ENCODE results near the gene MMP15. TPM values are rescaled to one million over a fixed set of nuclear protein-coding genes. Genes with fewer than 3 reads are reported as not detected.

MMP15 gene
- total and polyA plus RNA-seq, 2 of the 4 experiments (the other 2 are of a cell fraction), result 0.18 to 0.56 TPM

- no peak overlapping the region for H4K8ac ChIP-seq (ENCODE audit: low read depth in 2 of 2, low read length in 2 of 2)
- no TSS peak for BruUV-seq (replicated peaks)
- no CpG with 5 or more reads among the region's 3 CpGs for WGBS, 2 experiments (ENCODE audit: extremely low coverage in 2 of 2, insufficient read length in 1 of 2)
- no peak overlapping the region for H3K14ac ChIP-seq (replicated peaks; ENCODE audit: low read depth, low read length)
- in situ Hi-C loops (cut with MboI; ENCODE audit: low sequenced_read_pairs) (no loop called here), dilution Hi-C loops (cut with HindIII; ENCODE audit: low sequenced_read_pairs, unreplicated experiment) (no loop called here), intact Hi-C loops (cut with micrococcal nuclease) (no loop called here)
- H2AK5ac ChIP-seq (ENCODE audit: low read depth, low read length), result no peak overlapping the region
- H3K4me1 ChIP-seq (ENCODE audit: control insufficient read depth, insufficient read depth, low read length), result peaks cover 12% of the 10 kb centered on the region
- H3K9me3 ChIP-seq (ENCODE audit: control insufficient read depth, insufficient read depth, low read length), result no peaks in the 10 kb centered on the region
- TF ChIP-seq CHD1 (IDR thresholded peaks at IDR 0.05; ENCODE audit: low read depth, low read length), result no peak
- no peak for TF ChIP-seq BHLHE40 (IDR thresholded peaks at IDR 0.05; ENCODE audit: low read depth, low read length)
- no peak for TF ChIP-seq MXI1 (IDR thresholded peaks at IDR 0.05; ENCODE audit: borderline replicate concordance, low read depth, low read length)
- no peak overlapping the region for H2BK5ac ChIP-seq (ENCODE audit: low read depth, low read length, poor library complexity, severe bottlenecking)
- H2BK15ac ChIP-seq (ENCODE audit: low read depth, low read length), result no peak overlapping the region
- ATAC-seq (ENCODE audit: low read depth) (no peak), DNase-seq (no peak)
- H3K27ac ChIP-seq (ENCODE audit: insufficient read depth, low read length), result no peak overlapping the region
- H4K5ac ChIP-seq (ENCODE audit: low read depth, low read length), result no peak overlapping the region
- no peak overlapping the region for H2BK20ac ChIP-seq (ENCODE audit: low read depth, low read length)
- H2AFZ ChIP-seq (replicated peaks; ENCODE audit: low read length, poor library complexity), result no peak overlapping the region
- H3K18ac ChIP-seq (ENCODE audit: low read depth, low read length), result no peak overlapping the region
- no peaks in the 10 kb centered on the region for H3K27me3 ChIP-seq (ENCODE audit: control insufficient read depth, insufficient read depth, low read length)
- peak overlapping the region; percentile 13 for H3K23ac ChIP-seq (ENCODE audit: low read depth, low read length)
- H4K91ac ChIP-seq (ENCODE audit: insufficient read depth, low read depth, low read length), result no peak overlapping the region
- ChIA-PET POLR2A (ENCODE audit: unreplicated experiment) (no interaction called here), CTCF (no interaction called here)
- 0 out of 2 replicates have a peak overlapping the region, but pooled peaks have one; percentile 77 for H3K9ac ChIP-seq (ENCODE audit: low read depth, low read length)
- peaks cover 42% of the 10 kb centered on the region; the same call in 1 of the 2 replicates for H3K36me3 ChIP-seq (ENCODE audit: control insufficient read depth, insufficient read depth, low read length)
- no peak overlapping the region for H3K4ac ChIP-seq (ENCODE audit: low read depth, low read length)
- H3K56ac ChIP-seq (ENCODE audit: extremely low read depth, insufficient read depth, low read length), result no peak overlapping the region
- H3K79me1 ChIP-seq (ENCODE audit: low read depth in 1 of 2, low read length in 2 of 2), result peaks cover 18 to 65% of the 10 kb centered on the region in 2 experiments
- H2BK120ac ChIP-seq (ENCODE audit: low read depth, low read length), result no peak overlapping the region
- H3K4me2 ChIP-seq (ENCODE audit: low read depth, low read length), result peak overlapping the region; percentile 85
- peaks cover 14% of the 10 kb centered on the region for H4K20me1 ChIP-seq (ENCODE audit: insufficient read depth, low read length)
- H3K4me3 ChIP-seq (ENCODE audit: insufficient read depth, low read depth, low read length), result peak overlapping the region; percentile 2; the same call in 1 of the 2 replicates
- peaks cover 11% of the 10 kb centered on the region; the same call in 1 of the 2 replicates for H3K9me1 ChIP-seq (ENCODE audit: insufficient read depth, low read length)
- no peak overlapping the region for H2AK9ac ChIP-seq (replicated peaks; ENCODE audit: low read depth, low read length, poor library complexity)
Observed at GRCh38 chr16:57998992-57999365, 26.6 kb upstream of the MMP15 start.

Data from IMR-90 (cell line).